Measurements from ENCODE around the gene SSC5D. TPM values are rescaled to one million over a fixed set of nuclear protein-coding genes. Genes with fewer than 3 reads are reported as not detected.

Gene SSC5D
- total and polyA plus RNA-seq, 8 donors: 0.60 to 5.3 (median 1.4) TPM

GRCh38 chr19:55451163-55451964 lies 36.9 kb upstream of the SSC5D start:
- DNase-seq (peak in 1 of 6 donors; percentile 55), FAIRE-seq (no peak), ATAC-seq (peak in 1 of 4 donors; percentile 4)
- no peaks in the 10 kb centered on the region for H3K9me3 ChIP-seq
- intact Hi-C loops (cut with DNase I): no loop called here
- 2 to 4% methylated on average over 36 to 80 of the region's 80 CpGs for WGBS, 2 donors
- H3K4me3 ChIP-seq: peak overlapping the region in 1 of 4 donors; percentile 7
- H3K27ac ChIP-seq: no peak overlapping the region
- H3K27me3 ChIP-seq: peaks cover 0 to 3% (median 0%) of the 10 kb centered on the region in 4 donors
- H3K36me3 ChIP-seq: no peaks in the 10 kb centered on the region
- TF ChIP-seq CTCF (IDR thresholded peaks at IDR 0.05): no peak
- peaks cover 0 to 4% (median 0%) of the 10 kb centered on the region in 3 donors for H3K4me1 ChIP-seq

- 5 to 6% methylated on average over 47 to 57 of the region's 57 CpGs for WGBS, 2 donors
- ATAC-seq (peak in 1 of 4 donors; percentile 5), FAIRE-seq (no peak), DNase-seq (peak in 1 of 6 donors; percentile 77)
- H3K27ac ChIP-seq: no peak overlapping the region
- no peaks in the 10 kb centered on the region for H3K9me3 ChIP-seq
- TF ChIP-seq CTCF (IDR thresholded peaks at IDR 0.05): no peak
- H3K36me3 ChIP-seq: no peaks in the 10 kb centered on the region
- intact Hi-C loops (cut with DNase I): no loop called here
- peaks cover 0 to 3% (median 0%) of the 10 kb centered on the region in 4 donors for H3K27me3 ChIP-seq
- H3K4me1 ChIP-seq: peaks cover 0 to 4% (median 0%) of the 10 kb centered on the region in 3 donors
- peak overlapping the region in 1 of 4 donors; percentile 7 for H3K4me3 ChIP-seq
These were observed 36.1 kb upstream of the SSC5D start for GRCh38 chr19:55451965-55452748.

- Histone ChIP-seq H3K4me1 (peaks cover 0 to 4% (median 0%) of the 10 kb centered on the region in 3 donors), H3K4me3 (no peak overlapping the region), H3K36me3 (no peaks in the 10 kb centered on the region), H3K9me3 (no peaks in the 10 kb centered on the region), H3K27ac (no peak overlapping the region), H3K27me3 (peaks cover 0 to 3% (median 0%) of the 10 kb centered on the region in 4 donors)
- ATAC-seq (peak; percentile 39 to 81 (median 76)), DNase-seq (peak in 4 of 6 donors; percentile 47 to 68 (median 61)), FAIRE-seq (no peak)
- intact Hi-C loops (cut with DNase I): no loop called here
- TF ChIP-seq CTCF (IDR thresholded peaks at IDR 0.05): no peak
- 37 to 38% methylated on average over 30 to 34 of the region's 34 CpGs for WGBS, 2 donors
These were observed 35.4 kb upstream of the SSC5D start for GRCh38 chr19:55452749-55453346.

- no peak for ATAC-seq
- FAIRE-seq: no peak
These were observed 34.5 kb upstream of the SSC5D start for GRCh38 chr19:55453511-55454260.

More at GRCh38 chr19:55453511-55454260, 34.5 kb upstream of the SSC5D start:
- Histone ChIP-seq H3K4me3 (no peak overlapping the region), H3K4me1 (peaks cover 0 to 4% (median 0%) of the 10 kb centered on the region in 3 donors), H3K27me3 (peaks cover 0 to 3% (median 0%) of the 10 kb centered on the region in 4 donors), H3K27ac (no peak overlapping the region), H3K9me3 (no peaks in the 10 kb centered on the region), H3K36me3 (no peaks in the 10 kb centered on the region)
- 89 to 91% methylated on average over 12 of the region's 12 CpGs for WGBS, 2 donors
- intact Hi-C loops (cut with DNase I): no loop called here
- DNase-seq: peak in 1 of 6 donors; percentile 43
- TF ChIP-seq CTCF (IDR thresholded peaks at IDR 0.05): no peak
